GM18520 (cell line): ENCODE measurements around the gene GLOD5.
"Not testable (repeated sequence)": the region's sequence is repeated elsewhere in the genome, so short reads cannot be mapped to it uniquely, and the experiment has no call there.

Experiments used
- ATAC-seq: cut with Tn5 transposase; IDR thresholded peaks from one replicate; pipeline ENCODE4 v1.9.1; 2021; ENCODE audit not compliant: unreplicated experiment

Gene GLOD5

GRCh38 chrX:48792219-48792618, 30.7 kb downstream of the GLOD5 start:
- ATAC-seq = no peak

GRCh38 chrX:48793935-48794334, 32.4 kb downstream of the GLOD5 start:
- ATAC-seq = no peak

GRCh38 chrX:48794340-48794910, 32.9 kb downstream of the GLOD5 start:
- no peak for ATAC-seq

- ATAC-seq = no peak
Measured at GRCh38 chrX:48794911-48795515, 33.5 kb downstream of the GLOD5 start.

- no peak for ATAC-seq
Measured at GRCh38 chrX:48798318-48798717, 36.8 kb downstream of the GLOD5 start.

- no peak for ATAC-seq
Measured at GRCh38 chrX:48800574-48801279, 39.2 kb downstream of the GLOD5 start.

DNA sequence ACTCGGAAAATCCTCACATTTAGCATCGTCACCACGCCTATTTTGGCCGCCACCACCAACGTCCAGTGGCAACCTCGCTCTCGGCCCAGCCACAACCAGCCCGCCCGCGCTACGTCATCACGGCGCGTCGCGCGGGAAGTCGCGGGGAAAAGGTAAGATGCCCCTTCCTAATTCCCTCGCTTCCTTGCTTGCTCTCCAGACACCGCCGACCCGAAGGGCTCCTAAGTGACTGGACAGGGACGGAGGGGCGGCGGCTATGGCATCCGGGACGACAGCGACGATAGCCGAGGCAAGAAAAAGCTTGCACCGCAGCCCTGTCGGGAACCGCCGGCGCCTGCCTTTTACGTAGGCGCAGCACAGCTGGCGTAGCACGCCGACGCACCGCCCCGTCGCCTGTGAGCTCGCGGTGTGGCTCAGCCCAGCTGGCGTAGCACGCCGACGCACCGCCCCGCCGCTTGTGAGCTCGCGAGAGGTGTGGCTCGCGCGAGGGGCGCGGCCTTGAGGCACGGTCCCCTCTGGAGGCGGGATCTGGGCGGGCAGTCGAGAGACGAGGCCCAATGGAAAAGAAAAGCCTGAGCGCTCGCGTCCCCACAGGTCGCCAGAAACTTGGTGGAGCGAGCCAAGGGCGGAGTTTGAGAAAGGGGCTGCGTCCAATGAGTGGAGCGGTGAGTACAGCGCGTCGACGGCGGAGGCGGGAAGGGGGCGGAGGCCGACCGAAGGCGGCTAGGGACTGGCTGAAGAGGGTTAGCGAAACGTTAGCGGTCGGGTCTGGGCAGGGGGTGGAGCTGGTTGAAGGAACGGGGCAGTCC, 39.9 kb downstream of the GLOD5 start, which contains the start of gene HDAC6:
Gene HDAC6, plus strand, starts transcription at position 788 of the 809 bp plus-strand sequence. CDS start 626 bp downstream, outside the sequence.
- ATAC-seq = peak; percentile 81

GRCh38 chrX:48802089-48802904, 40.8 kb downstream of the GLOD5 start:
- ATAC-seq = peak; percentile 31

DNA sequence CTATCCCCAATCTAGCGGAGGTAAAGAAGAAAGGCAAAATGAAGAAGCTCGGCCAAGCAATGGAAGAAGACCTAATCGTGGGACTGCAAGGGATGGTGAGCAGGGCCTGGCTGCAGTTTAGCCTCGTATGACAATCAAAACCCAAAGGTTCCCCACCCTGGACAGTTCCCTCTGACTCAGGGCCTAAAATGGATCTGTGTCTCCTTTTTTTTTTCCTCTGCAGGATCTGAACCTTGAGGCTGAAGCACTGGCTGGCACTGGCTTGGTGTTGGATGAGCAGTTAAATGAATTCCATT, 41.3 kb downstream of the GLOD5 start:
- ATAC-seq = no peak

DNA sequence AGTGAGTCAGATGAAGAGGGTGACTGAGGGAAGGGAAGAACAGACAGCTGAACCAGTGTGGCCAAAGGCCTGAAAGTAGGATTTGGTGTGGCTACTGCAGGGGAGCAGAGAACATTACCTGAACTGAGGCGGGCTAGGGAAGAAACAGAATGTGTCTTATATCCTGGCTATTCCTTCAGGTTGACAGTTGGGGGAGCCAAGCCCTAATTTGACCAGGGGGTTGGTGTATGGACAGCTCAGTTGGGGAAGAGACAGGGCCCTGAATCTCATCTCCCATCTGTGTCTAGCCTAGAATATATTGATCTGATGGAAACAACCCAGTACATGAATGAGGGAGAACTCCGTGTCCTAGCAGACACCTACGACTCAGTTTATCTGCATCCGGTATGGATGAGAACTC, 44.5 kb downstream of the GLOD5 start:
- no peak for ATAC-seq

- no peak for ATAC-seq
Measured at GRCh38 chrX:48813644-48814043, 52.1 kb downstream of the GLOD5 start.

GRCh38 chrX:48814722-48815121, 53.2 kb downstream of the GLOD5 start:
- ATAC-seq = no peak

- ATAC-seq = no peak
Measured at GRCh38 chrX:48815266-48815665, 53.7 kb downstream of the GLOD5 start.

DNA sequence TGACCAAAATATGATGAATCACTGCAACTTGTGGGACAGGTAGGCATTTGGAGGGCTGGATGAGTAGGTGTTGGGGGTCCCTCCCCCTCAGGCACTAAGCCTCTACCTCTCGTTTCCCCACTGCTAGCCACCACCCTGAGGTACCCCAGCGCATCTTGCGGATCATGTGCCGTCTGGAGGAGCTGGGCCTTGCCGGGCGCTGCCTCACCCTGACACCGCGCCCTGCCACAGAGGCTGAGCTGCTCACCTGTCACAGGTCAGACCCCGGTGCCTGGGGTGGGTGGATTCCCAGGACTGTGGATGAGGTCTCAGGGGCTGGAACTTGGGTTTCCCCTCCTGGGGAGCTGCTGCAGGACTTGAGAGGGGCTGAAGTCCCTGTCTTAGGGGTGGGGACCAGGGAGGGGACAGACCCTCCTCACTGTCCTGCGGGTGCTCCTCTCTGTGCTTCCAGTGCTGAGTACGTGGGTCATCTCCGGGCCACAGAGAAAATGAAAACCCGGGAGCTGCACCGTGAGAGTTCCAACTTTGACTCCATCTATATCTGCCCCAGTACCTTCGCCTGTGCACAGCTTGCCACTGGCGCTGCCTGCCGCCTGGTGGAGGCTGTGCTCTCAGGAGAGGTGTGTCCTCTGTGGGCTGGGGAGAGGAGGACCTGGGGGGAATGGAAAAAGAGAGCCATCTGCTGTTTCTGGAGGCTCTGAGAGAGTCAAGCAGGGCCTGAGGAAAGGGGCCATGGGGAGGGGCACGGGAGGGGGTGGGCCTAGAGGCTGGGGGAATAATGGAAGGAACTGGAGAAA, 54.7 kb downstream of the GLOD5 start:
- no peak for ATAC-seq

DNA sequence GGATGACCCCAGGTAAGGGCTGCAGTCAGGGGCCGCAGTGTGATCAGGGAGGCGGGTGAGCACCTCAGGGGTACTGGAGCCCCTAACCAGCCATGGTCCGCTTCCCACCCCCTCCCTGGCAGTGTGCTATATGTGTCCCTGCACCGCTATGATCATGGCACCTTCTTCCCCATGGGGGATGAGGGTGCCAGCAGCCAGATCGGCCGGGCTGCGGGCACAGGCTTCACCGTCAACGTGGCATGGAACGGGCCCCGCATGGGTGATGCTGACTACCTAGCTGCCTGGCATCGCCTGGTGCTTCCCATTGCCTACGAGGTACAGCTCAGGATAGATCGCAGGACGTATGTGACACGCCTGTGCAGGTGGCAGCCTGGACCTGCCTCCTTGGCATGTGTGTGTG, 56.6 kb downstream of the GLOD5 start:
- ATAC-seq = no peak

- ATAC-seq = no peak
Measured at GRCh38 chrX:48818866-48819265, 57.3 kb downstream of the GLOD5 start.

- ATAC-seq = not testable (repeated sequence)
Measured at GRCh38 chrX:48819394-48819793, 57.8 kb downstream of the GLOD5 start.

- no peak for ATAC-seq
Measured at GRCh38 chrX:48823053-48823452, 61.5 kb downstream of the GLOD5 start.
